CD4-positive, CD25-positive, alpha-beta regulatory T cell (primary cell): ENCODE measurements around the gene SERINC5. TPM values are rescaled to one million over a fixed set of nuclear protein-coding genes. Genes with fewer than 3 reads are reported as not detected.

Experiments
- ATAC-seq, 2 donors: fragments of 150-1000 bp; cut with Tn5 transposase; one replicate each; pipeline ENCODE4 v1.10.0; 2021; ENCODE audit warnings: low read depth in 2 of 2, moderate number of reproducible peaks in 2 of 2, moderate library complexity in 1 of 2
- DNase-seq, 3 donors: peaks; one replicate each; pipeline versions ENCODE4 v3.0.0 to v3.0.0-alpha.2; 2012 to 2022; ENCODE audit warnings: mixed read lengths in 1 of 3
- H3K27ac ChIP-seq: one replicate; pipeline ENCODE4 v1.7.0; 2013; ENCODE audit warnings: mild to moderate bottlenecking, low read length; ENCODE audit not compliant: insufficient read depth, poor library complexity, severe bottlenecking
- H3K27me3 ChIP-seq: one replicate; pipeline ENCODE4 v1.7.0; 2013; ENCODE audit warnings: low read length; ENCODE audit not compliant: control insufficient read depth, insufficient read depth
- H3K36me3 ChIP-seq: one replicate; pipeline ENCODE4 v1.7.0; 2013; ENCODE audit warnings: mild to moderate bottlenecking, low read length, moderate library complexity; ENCODE audit not compliant: control insufficient read depth, insufficient read depth
- H3K4me1 ChIP-seq: 2 replicates; pipeline ENCODE4 v1.7.0; 2013; ENCODE audit warnings: mild to moderate bottlenecking, low read length; ENCODE audit not compliant: insufficient read depth, control insufficient read depth, poor library complexity, severe bottlenecking
- H3K4me3 ChIP-seq: one replicate; pipeline ENCODE4 v1.7.0; 2013; ENCODE audit warnings: low read depth, mild to moderate bottlenecking, low read length, moderate library complexity
- H3K9me3 ChIP-seq, 2 experiments: 1 replicate in 1 of 2; 2 replicates in 1 of 2; pipeline ENCODE4 v1.7.0; 2013; ENCODE audit warnings: low read length in 2 of 2, mild to moderate bottlenecking in 1 of 2, moderate library complexity in 1 of 2; ENCODE audit not compliant: control insufficient read depth in 2 of 2
- H3K27ac Mint-ChIP-seq, 3 donors: one replicate each; pipeline ENCODE4 v1.8.0; 2020 to 2022; ENCODE audit warnings: mild to moderate bottlenecking in 3 of 3, mixed read lengths in 3 of 3, moderate library complexity in 2 of 3
- H3K27me3 Mint-ChIP-seq: one replicate; pipeline ENCODE4 v1.8.0; 2022; ENCODE audit warnings: mild to moderate bottlenecking, mixed read lengths
- H3K36me3 Mint-ChIP-seq: one replicate; pipeline ENCODE4 v1.8.0; 2020; ENCODE audit warnings: mixed read lengths
- H3K4me1 Mint-ChIP-seq, 4 donors: one replicate each; pipeline ENCODE4 v1.8.0; 2020 to 2022; ENCODE audit warnings: mixed read lengths in 4 of 4, mild to moderate bottlenecking in 1 of 4
- H3K4me3 Mint-ChIP-seq, 4 donors: one replicate each; pipeline ENCODE4 v1.8.0; 2020 to 2022; ENCODE audit warnings: mild to moderate bottlenecking in 4 of 4, mixed read lengths in 4 of 4, moderate library complexity in 3 of 4
- H3K9me3 Mint-ChIP-seq, 7 donors: one replicate each; pipeline ENCODE4 v1.8.0; 2020 to 2022; ENCODE audit warnings: mixed read lengths in 7 of 7, mild to moderate bottlenecking in 3 of 7, moderate library complexity in 2 of 7
- polyA plus RNA-seq, 4 donors: library from polyadenylated mRNA; unstranded; fragments of 300-500 nt; fragmentation: Illumina TruSeq; gene quantifications; one replicate each; pipeline ENCODE4 v1.2.3, GENCODE V29; 2021
- total RNA-seq: library from RNA; stranded (reverse); gene quantifications from one replicate; pipeline ENCODE4 v1.2.3, GENCODE V29; 2022

Gene SERINC5
- total and polyA plus RNA-seq, 5 donors from 2014 or later, result 12.7 to 80.3 (median 16.9) TPM

- ATAC-seq (no peak), DNase-seq (no peak)
- Mint-ChIP-seq H3K4me3 (no peak overlapping the region), H3K27me3 (peaks cover 4% of the 10 kb centered on the region), H3K27ac (peak overlapping the region in 1 of 3 donors; percentile 10), H3K9me3 (no peaks in the 10 kb centered on the region), H3K4me1 (no peaks in the 10 kb centered on the region), H3K36me3 (peaks cover 26% of the 10 kb centered on the region)
- no peak overlapping the region for H3K4me3 ChIP-seq
- no peaks in the 10 kb centered on the region for H3K9me3 ChIP-seq
- no peak overlapping the region for H3K27ac ChIP-seq
- H3K27me3 ChIP-seq, result no peaks in the 10 kb centered on the region
- no peaks in the 10 kb centered on the region for H3K4me1 ChIP-seq
- no peaks in the 10 kb centered on the region for H3K36me3 ChIP-seq
Measured at GRCh38 chr5:80069251-80069800, 186.5 kb downstream of the SERINC5 start.

DNA sequence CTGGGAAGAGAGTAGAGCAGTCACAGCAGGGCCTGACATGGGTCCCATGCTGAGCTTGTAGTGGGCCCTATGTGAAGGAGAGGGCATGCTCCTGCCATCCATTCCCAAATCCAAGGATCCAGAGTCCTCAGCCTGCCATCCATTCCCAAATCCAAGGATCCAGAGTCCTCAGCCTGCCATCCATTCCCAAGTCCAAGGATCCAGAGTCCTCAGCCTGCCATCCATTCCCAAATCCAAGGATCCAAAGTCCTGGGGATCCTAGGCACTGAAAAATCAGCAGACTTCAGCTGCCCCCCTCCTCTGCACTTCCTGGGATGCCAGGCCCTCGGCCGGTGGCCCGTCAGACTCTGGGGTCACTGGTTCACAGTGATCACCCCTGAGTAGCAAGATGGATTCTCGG lies 187.1 kb downstream of the SERINC5 start:
- Mint-ChIP-seq H3K9me3 (no peaks in the 10 kb centered on the region), H3K36me3 (peaks cover 26% of the 10 kb centered on the region), H3K27ac (no peak overlapping the region), H3K4me3 (no peak overlapping the region), H3K4me1 (no peaks in the 10 kb centered on the region), H3K27me3 (peaks cover 6% of the 10 kb centered on the region)
- ATAC-seq (no peak), DNase-seq (no peak)
- no peaks in the 10 kb centered on the region for H3K9me3 ChIP-seq
- no peak overlapping the region for H3K4me3 ChIP-seq
- no peak overlapping the region for H3K27ac ChIP-seq
- no peaks in the 10 kb centered on the region for H3K4me1 ChIP-seq
- H3K27me3 ChIP-seq, result no peaks in the 10 kb centered on the region
- H3K36me3 ChIP-seq, result no peaks in the 10 kb centered on the region

DNA sequence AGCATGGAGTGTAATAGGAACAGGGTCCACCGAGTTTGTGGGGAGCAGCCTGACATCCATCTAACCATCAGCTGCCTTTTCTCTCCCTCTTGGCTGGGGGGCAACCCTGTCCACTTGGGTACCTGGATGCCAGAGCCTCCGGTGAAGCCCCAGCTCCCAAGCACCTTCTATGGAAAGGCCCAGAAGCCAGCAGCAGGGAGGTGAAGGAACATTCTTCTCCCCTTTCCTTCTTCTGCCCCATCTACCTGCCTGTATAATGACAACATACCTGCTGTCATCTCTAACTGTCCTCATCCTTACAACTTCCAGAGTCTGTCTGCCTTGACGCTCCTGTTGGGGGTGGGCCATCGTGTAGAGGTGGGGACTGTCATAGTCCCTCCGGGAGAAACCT lies 187.6 kb downstream of the SERINC5 start:
- no peak for DNase-seq
- Histone ChIP-seq H3K9me3 (no peaks in the 10 kb centered on the region), H3K36me3 (no peaks in the 10 kb centered on the region), H3K4me1 (no peaks in the 10 kb centered on the region), H3K27ac (no peak overlapping the region), H3K27me3 (no peaks in the 10 kb centered on the region), H3K4me3 (no peak overlapping the region)
- Mint-ChIP-seq H3K27me3 (peaks cover 11% of the 10 kb centered on the region), H3K36me3 (peaks cover 28% of the 10 kb centered on the region), H3K4me3 (no peak overlapping the region), H3K4me1 (no peaks in the 10 kb centered on the region), H3K9me3 (peaks cover 0 to 2% (median 0%) of the 10 kb centered on the region in 7 donors), H3K27ac (no peak overlapping the region)
- no peak for ATAC-seq

GRCh38 chr5:80067531-80068245 lies 188.2 kb downstream of the SERINC5 start:
- H3K9me3 ChIP-seq, result no peaks in the 10 kb centered on the region
- Mint-ChIP-seq H3K27ac (no peak overlapping the region), H3K9me3 (peaks cover 0 to 2% (median 0%) of the 10 kb centered on the region in 7 donors), H3K4me3 (no peak overlapping the region), H3K36me3 (peaks cover 30% of the 10 kb centered on the region), H3K27me3 (peaks cover 12% of the 10 kb centered on the region), H3K4me1 (no peaks in the 10 kb centered on the region)
- H3K27me3 ChIP-seq, result no peaks in the 10 kb centered on the region
- H3K4me1 ChIP-seq, result no peaks in the 10 kb centered on the region
- no peak overlapping the region for H3K27ac ChIP-seq
- no peaks in the 10 kb centered on the region for H3K36me3 ChIP-seq
- ATAC-seq (no peak), DNase-seq (no peak)
- no peak overlapping the region for H3K4me3 ChIP-seq

GRCh38 chr5:80067016-80067415 lies 188.8 kb downstream of the SERINC5 start:
- Mint-ChIP-seq H3K27ac (no peak overlapping the region), H3K4me1 (no peaks in the 10 kb centered on the region), H3K36me3 (peaks cover 27% of the 10 kb centered on the region), H3K4me3 (no peak overlapping the region), H3K27me3 (peaks cover 12% of the 10 kb centered on the region), H3K9me3 (peaks cover 0 to 2% (median 0%) of the 10 kb centered on the region in 7 donors)
- H3K9me3 ChIP-seq, result no peaks in the 10 kb centered on the region
- DNase-seq (no peak), ATAC-seq (no peak)
- no peaks in the 10 kb centered on the region for H3K27me3 ChIP-seq
- no peak overlapping the region for H3K4me3 ChIP-seq
- H3K27ac ChIP-seq, result no peak overlapping the region
- H3K4me1 ChIP-seq, result no peaks in the 10 kb centered on the region
- H3K36me3 ChIP-seq, result no peaks in the 10 kb centered on the region

- Histone ChIP-seq H3K4me3 (no peak overlapping the region), H3K27me3 (no peaks in the 10 kb centered on the region), H3K36me3 (no peaks in the 10 kb centered on the region), H3K4me1 (no peaks in the 10 kb centered on the region), H3K9me3 (no peaks in the 10 kb centered on the region), H3K27ac (no peak overlapping the region)
- peaks cover 9% of the 10 kb centered on the region for H3K27me3 Mint-ChIP-seq
- H3K9me3 Mint-ChIP-seq, result peaks cover 0 to 2% (median 0%) of the 10 kb centered on the region in 7 donors
- peaks cover 17% of the 10 kb centered on the region for H3K36me3 Mint-ChIP-seq
- H3K4me1 Mint-ChIP-seq, result peaks cover 0 to 3% (median 0%) of the 10 kb centered on the region in 4 donors
- no peak for ATAC-seq
- H3K27ac Mint-ChIP-seq, result no peak overlapping the region
- no peak for DNase-seq
- no peak overlapping the region for H3K4me3 Mint-ChIP-seq
Measured at GRCh38 chr5:80064124-80064523, 191.7 kb downstream of the SERINC5 start.

Other genes starting within 250 kb of the SERINC5 start
- gene THBS4, start 220.7 kb downstream of the SERINC5 start, total RNA-seq, result not detected
- gene THBS4, start 220.7 kb downstream of the SERINC5 start, polyA plus RNA-seq, result not detected
- not detected for gene SPZ1, start 64.0 kb upstream of the SERINC5 start, total RNA-seq
- gene SPZ1, start 64.0 kb upstream of the SERINC5 start, polyA plus RNA-seq, result not detected
- 15.5 TPM for gene ZFYVE16, start 152.0 kb upstream of the SERINC5 start, total RNA-seq
- gene ZFYVE16, start 152.0 kb upstream of the SERINC5 start, polyA plus RNA-seq, result 1 to 10 TPM; 2.3 to 4.1 (median 3.4) TPM
- gene FAM151B, start 232.1 kb upstream of the SERINC5 start, total RNA-seq, result 0.32 TPM
- gene FAM151B, start 232.1 kb upstream of the SERINC5 start, polyA plus RNA-seq, result not detected